NCI-H1105 (cell line): ENCODE results near the gene SCEL.
"Not testable (repeated sequence)": the region's sequence is repeated elsewhere in the genome, so short reads cannot be mapped to it uniquely, and the experiment has no call there.

ENCODE experiments used
- DNase-seq: peaks from one replicate; lab custom pipeline; 2025; lab: John Stamatoyannopoulos, UW

Gene SCEL

GRCh38 chr13:77662831-77663230 is 127.3 kb downstream of the SCEL start:
- not testable (repeated sequence) for DNase-seq

- DNase-seq, result no peak
These were observed 139.3 kb downstream of the SCEL start for GRCh38 chr13:77674852-77675251.

- DNase-seq, result no peak
These were observed 143.3 kb downstream of the SCEL start for GRCh38 chr13:77678691-77679235.

- no peak for DNase-seq
These were observed 152.3 kb downstream of the SCEL start for GRCh38 chr13:77687799-77688198.

- no peak for DNase-seq
These were observed 156.4 kb downstream of the SCEL start for GRCh38 chr13:77691871-77692270.

- DNase-seq, result no peak
These were observed 157.4 kb downstream of the SCEL start for GRCh38 chr13:77692746-77693448.

- DNase-seq, result no peak
These were observed 158.0 kb downstream of the SCEL start for GRCh38 chr13:77693449-77693940.
